H9 (cell line): Measurements from ENCODE around the gene TUT4. TPM values are rescaled to one million over a fixed set of nuclear protein-coding genes. Genes with fewer than 3 reads are reported as not detected.

Experiments
- DNase-seq: peaks from one replicate; pipeline ENCODE4 v3.0.0-alpha.2; 2017
- H2AFZ ChIP-seq: one replicate; pipeline ENCODE4 v1.6.1; 2013; ENCODE audit warnings: mild to moderate bottlenecking, low read length, control low read depth, moderate library complexity
- H2AK5ac ChIP-seq: 2 replicates; pipeline ENCODE4 v1.6.1; 2013; ENCODE audit warnings: low read length, control low read depth, mixed read lengths; ENCODE audit not compliant: insufficient read length
- H2BK120ac ChIP-seq: one replicate; pipeline ENCODE4 v1.6.1; 2013; ENCODE audit warnings: low read depth, mild to moderate bottlenecking, low read length, control low read depth, inconsistent platforms; ENCODE audit not compliant: poor library complexity, severe bottlenecking
- H2BK12ac ChIP-seq: 2 replicates; pipeline ENCODE4 v1.6.1; 2013; ENCODE audit warnings: low read length, control low read depth, mixed read lengths, low read depth; ENCODE audit not compliant: insufficient read length
- H2BK15ac ChIP-seq: 2 replicates; pipeline ENCODE4 v1.6.1; 2013; ENCODE audit warnings: low read depth, low read length, control low read depth
- H2BK20ac ChIP-seq: one replicate; pipeline ENCODE4 v1.6.1; 2013; ENCODE audit warnings: low read depth, mild to moderate bottlenecking, low read length, control low read depth, inconsistent platforms; ENCODE audit not compliant: poor library complexity, severe bottlenecking
- H2BK5ac ChIP-seq: 2 replicates; pipeline ENCODE4 v1.6.1; 2013; ENCODE audit warnings: low read length, control low read depth, mixed read lengths; ENCODE audit not compliant: insufficient read length
- H3K14ac ChIP-seq: 2 replicates; pipeline ENCODE4 v1.6.1; 2013; ENCODE audit warnings: low read length, control low read depth; ENCODE audit not compliant: insufficient read depth
- H3K18ac ChIP-seq: 2 replicates; pipeline ENCODE4 v1.6.1; 2013; ENCODE audit warnings: low read depth, mild to moderate bottlenecking, mixed read lengths, low read length, control low read depth; ENCODE audit not compliant: insufficient read length
- H3K23ac ChIP-seq: 2 replicates; pipeline ENCODE4 v1.6.1; 2013; ENCODE audit warnings: low read length, control low read depth, mixed read lengths, low read depth; ENCODE audit not compliant: insufficient read length
- H3K23me2 ChIP-seq: 2 replicates; pipeline ENCODE4 v1.6.1; 2013; ENCODE audit warnings: low read depth, mild to moderate bottlenecking, mixed read lengths, low read length, control low read depth; ENCODE audit not compliant: insufficient read length, poor library complexity, severe bottlenecking
- H3K27ac ChIP-seq: 2 replicates; pipeline ENCODE4 v1.5.1; 2013; ENCODE audit warnings: low read length, control low read depth, mixed read lengths, low read depth; ENCODE audit not compliant: insufficient read length
- H3K27me3 ChIP-seq: 2 replicates; pipeline ENCODE4 v1.6.1; 2013; ENCODE audit warnings: low read length, control low read depth, inconsistent platforms; ENCODE audit not compliant: insufficient read depth
- H3K4ac ChIP-seq: 2 replicates; pipeline ENCODE4 v1.6.1; 2013; ENCODE audit warnings: low read depth, mild to moderate bottlenecking, control low read depth, inconsistent platforms, low read length, moderate library complexity
- H3K4me1 ChIP-seq: 2 replicates; pipeline ENCODE4 v1.6.1; 2013; ENCODE audit warnings: low read length, control low read depth, inconsistent platforms; ENCODE audit not compliant: insufficient read depth
- H3K4me2 ChIP-seq: 2 replicates; pipeline ENCODE4 v1.6.1; 2013; ENCODE audit warnings: low read length, control low read depth, mixed read lengths; ENCODE audit not compliant: insufficient read length, insufficient read depth
- H3K56ac ChIP-seq: 2 replicates; pipeline ENCODE4 v1.6.1; 2013; ENCODE audit warnings: low read depth, mild to moderate bottlenecking, mixed read lengths, low read length, control low read depth; ENCODE audit not compliant: insufficient read length
- H3K79me1 ChIP-seq: 2 replicates; pipeline ENCODE4 v1.6.1; 2013; ENCODE audit warnings: low read depth, mild to moderate bottlenecking, moderate library complexity, low read length, control low read depth, inconsistent platforms; ENCODE audit not compliant: insufficient read depth, poor library complexity, severe bottlenecking
- H3K79me2 ChIP-seq: 2 replicates; pipeline ENCODE4 v1.6.1; 2013; ENCODE audit warnings: low read length, control low read depth, inconsistent platforms; ENCODE audit not compliant: insufficient read depth
- H3K9ac ChIP-seq: 2 replicates; pipeline ENCODE4 v1.6.1; 2013; ENCODE audit warnings: low read length, control low read depth, mixed read lengths; ENCODE audit not compliant: insufficient read length; ENCODE audit errors: extremely low read depth
- H3K9me3 ChIP-seq: one replicate; pipeline ENCODE4 v1.6.1; 2013; ENCODE audit warnings: low read depth, low read length, inconsistent platforms; ENCODE audit not compliant: control insufficient read depth
- H3T11ph ChIP-seq: one replicate; pipeline ENCODE4 v1.6.1; 2013; ENCODE audit warnings: mild to moderate bottlenecking, low read length, control low read depth, inconsistent platforms
- H4K20me1 ChIP-seq: one replicate; pipeline ENCODE4 v1.6.1; 2013; ENCODE audit not compliant: control insufficient read depth, insufficient read length, insufficient read depth
- H4K5ac ChIP-seq: 2 replicates; pipeline ENCODE4 v1.6.1; 2013; ENCODE audit warnings: low read depth, mild to moderate bottlenecking, mixed read lengths, low read length, control low read depth; ENCODE audit not compliant: insufficient read length
- H4K8ac ChIP-seq: replicated peaks from 2 replicates; pipeline ENCODE4 v1.6.1; 2013; ENCODE audit warnings: low read length, control low read depth, mixed read lengths, low read depth; ENCODE audit not compliant: insufficient read length
- H4K91ac ChIP-seq: 2 replicates; pipeline ENCODE4 v1.6.1; 2013; ENCODE audit warnings: low read depth, mild to moderate bottlenecking, moderate library complexity, mixed read lengths, low read length, control low read depth; ENCODE audit not compliant: insufficient read length
- H3K27ac Mint-ChIP-seq, 3 experiments: 2 replicates in 2 of 3; 3 replicates in 1 of 3; pipeline ENCODE4 v1.8.0; 2020 to 2021; ENCODE audit warnings: mixed read lengths in 3 of 3, mild to moderate bottlenecking in 1 of 3, moderate library complexity in 1 of 3
- H3K27me3 Mint-ChIP-seq: 2 replicates; pipeline ENCODE4 v1.8.0; 2021; ENCODE audit warnings: low read depth, mild to moderate bottlenecking, moderate library complexity, mixed read lengths
- H3K36me3 Mint-ChIP-seq, 3 experiments: 2 replicates in 2 of 3; 3 replicates in 1 of 3; pipeline ENCODE4 v1.8.0; 2020 to 2021; ENCODE audit warnings: low read depth in 3 of 3, mixed read lengths in 3 of 3; ENCODE audit not compliant: insufficient read depth in 1 of 3
- H3K4me1 Mint-ChIP-seq, 2 experiments: 2 replicates each; pipeline ENCODE4 v1.8.0; 2020; ENCODE audit warnings: mixed read lengths in 2 of 2
- H3K4me3 Mint-ChIP-seq, 2 experiments: 2 replicates in 1 of 2; 3 replicates in 1 of 2; pipeline ENCODE4 v1.8.0; 2020 to 2021; ENCODE audit warnings: mild to moderate bottlenecking in 2 of 2, mixed read lengths in 2 of 2, moderate library complexity in 1 of 2
- H3K9me3 Mint-ChIP-seq, 2 experiments: 2 replicates in 1 of 2; 3 replicates in 1 of 2; pipeline ENCODE4 v1.8.0; 2020; ENCODE audit warnings: mild to moderate bottlenecking in 2 of 2, mixed read lengths in 2 of 2, moderate library complexity in 1 of 2
- WGBS: extraction: QIAGEN DNeasy Blood & Tissue Kit; methylation state at CpG from one replicate; pipeline ENCODE4 v1.1.7; 2013; ENCODE audit warnings: missing lambda C conversion rate, low lambda C conversion rate, mixed read lengths; ENCODE audit not compliant: insufficient read length; ENCODE audit errors: extremely low coverage; 5-methylcytosine and 5-hydroxymethylcytosine counted together
- total RNA-seq: library from RNA; stranded (reverse); gene quantifications from 2 replicates; pipeline ENCODE4 v1.2.1, GENCODE V29; 2021
- TF ChIP-seq, protein P1 (sequence below): fragments of 200-600 bp; sonication (generic); conservative IDR thresholded peaks from 3 replicates; pipeline ENCODE4 v1.8.0; 2021; ENCODE audit warnings: antibody characterized with exemption, mild to moderate bottlenecking

TUT4 gene
- total RNA-seq, 1 experiment from 2014 or later = 59.3 TPM

GRCh38 chr1:52461821-52462220 lies 91.1 kb downstream of the TUT4 start:
- no peak for DNase-seq
- Histone ChIP-seq H3K9ac (no peak overlapping the region), H3K23me2 (no peaks in the 10 kb centered on the region), H3K9me3 (no peaks in the 10 kb centered on the region), H2AFZ (no peak overlapping the region), H3K79me1 (no peaks in the 10 kb centered on the region), H3K14ac (no peak overlapping the region), H2BK12ac (no peak overlapping the region), H3K18ac (no peak overlapping the region), H3K4me2 (no peak overlapping the region), H4K8ac (no peak overlapping the region), H3K27ac (no peak overlapping the region), H3K4me1 (peaks cover 3% of the 10 kb centered on the region; the same call in 1 of the 2 replicates), H3T11ph (no peak overlapping the region), H4K5ac (no peak overlapping the region), H2BK5ac (no peak overlapping the region), H2AK5ac (no peak overlapping the region), H3K56ac (no peak overlapping the region), H3K79me2 (no peaks in the 10 kb centered on the region), H4K91ac (no peak overlapping the region), H3K27me3 (no peaks in the 10 kb centered on the region), H2BK120ac (no peak overlapping the region), H3K23ac (no peak overlapping the region), H3K4ac (no peak overlapping the region), H4K20me1 (no peaks in the 10 kb centered on the region), H2BK15ac (no peak overlapping the region), H2BK20ac (no peak overlapping the region)
- no CpG with 5 or more reads among the region's 1 CpG for WGBS
- TF ChIP-seq, protein P1, sequence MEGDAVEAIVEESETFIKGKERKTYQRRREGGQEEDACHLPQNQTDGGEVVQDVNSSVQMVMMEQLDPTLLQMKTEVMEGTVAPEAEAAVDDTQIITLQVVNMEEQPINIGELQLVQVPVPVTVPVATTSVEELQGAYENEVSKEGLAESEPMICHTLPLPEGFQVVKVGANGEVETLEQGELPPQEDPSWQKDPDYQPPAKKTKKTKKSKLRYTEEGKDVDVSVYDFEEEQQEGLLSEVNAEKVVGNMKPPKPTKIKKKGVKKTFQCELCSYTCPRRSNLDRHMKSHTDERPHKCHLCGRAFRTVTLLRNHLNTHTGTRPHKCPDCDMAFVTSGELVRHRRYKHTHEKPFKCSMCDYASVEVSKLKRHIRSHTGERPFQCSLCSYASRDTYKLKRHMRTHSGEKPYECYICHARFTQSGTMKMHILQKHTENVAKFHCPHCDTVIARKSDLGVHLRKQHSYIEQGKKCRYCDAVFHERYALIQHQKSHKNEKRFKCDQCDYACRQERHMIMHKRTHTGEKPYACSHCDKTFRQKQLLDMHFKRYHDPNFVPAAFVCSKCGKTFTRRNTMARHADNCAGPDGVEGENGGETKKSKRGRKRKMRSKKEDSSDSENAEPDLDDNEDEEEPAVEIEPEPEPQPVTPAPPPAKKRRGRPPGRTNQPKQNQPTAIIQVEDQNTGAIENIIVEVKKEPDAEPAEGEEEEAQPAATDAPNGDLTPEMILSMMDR = no peak
- Mint-ChIP-seq H3K27ac (peak overlapping the region in 2 of 3 experiments; percentile 2 to 61; a peak in 3 of 7 replicates), H3K4me3 (no peak overlapping the region), H3K4me1 (peaks cover 32 to 35% of the 10 kb centered on the region in 2 experiments), H3K36me3 (peaks cover 0 to 20% (median 16%) of the 10 kb centered on the region in 3 experiments; a peak in 5 of 7 replicates), H3K9me3 (no peaks in the 10 kb centered on the region), H3K27me3 (no peaks in the 10 kb centered on the region)
